OCI-LY3 (cell line): ENCODE measurements around the gene PIBF1.
"Not testable (repeated sequence)": the region's sequence is repeated elsewhere in the genome, so short reads cannot be mapped to it uniquely, and the experiment has no call there.

ENCODE experiments used
- EZH2phosphoT487 ChIP-seq: fragments of 200-600 bp; shearing (Covaris generic); IDR thresholded peaks from 2 replicates; pipeline ENCODE4 v1.6.1; 2018; ENCODE audit warnings: antibody characterized with exemption, mixed run types, low read depth
- TF ChIP-seq, protein P1 (sequence below): fragments of 200-600, 300-600 bp; sonication (generic); IDR thresholded peaks from 2 replicates; pipeline ENCODE4 v1.5.1; 2014; ENCODE audit warnings: antibody characterized with exemption, low read length, low read depth

- TF ChIP-seq, protein P1, sequence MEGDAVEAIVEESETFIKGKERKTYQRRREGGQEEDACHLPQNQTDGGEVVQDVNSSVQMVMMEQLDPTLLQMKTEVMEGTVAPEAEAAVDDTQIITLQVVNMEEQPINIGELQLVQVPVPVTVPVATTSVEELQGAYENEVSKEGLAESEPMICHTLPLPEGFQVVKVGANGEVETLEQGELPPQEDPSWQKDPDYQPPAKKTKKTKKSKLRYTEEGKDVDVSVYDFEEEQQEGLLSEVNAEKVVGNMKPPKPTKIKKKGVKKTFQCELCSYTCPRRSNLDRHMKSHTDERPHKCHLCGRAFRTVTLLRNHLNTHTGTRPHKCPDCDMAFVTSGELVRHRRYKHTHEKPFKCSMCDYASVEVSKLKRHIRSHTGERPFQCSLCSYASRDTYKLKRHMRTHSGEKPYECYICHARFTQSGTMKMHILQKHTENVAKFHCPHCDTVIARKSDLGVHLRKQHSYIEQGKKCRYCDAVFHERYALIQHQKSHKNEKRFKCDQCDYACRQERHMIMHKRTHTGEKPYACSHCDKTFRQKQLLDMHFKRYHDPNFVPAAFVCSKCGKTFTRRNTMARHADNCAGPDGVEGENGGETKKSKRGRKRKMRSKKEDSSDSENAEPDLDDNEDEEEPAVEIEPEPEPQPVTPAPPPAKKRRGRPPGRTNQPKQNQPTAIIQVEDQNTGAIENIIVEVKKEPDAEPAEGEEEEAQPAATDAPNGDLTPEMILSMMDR, result not testable (repeated sequence)
- TF ChIP-seq EZH2phosphoT487, result not testable (repeated sequence)
Measured at GRCh38 chr13:73048615-73049014, 266.7 kb downstream of the PIBF1 start.
